ENCODE results near the gene SLC26A5.

DNA sequence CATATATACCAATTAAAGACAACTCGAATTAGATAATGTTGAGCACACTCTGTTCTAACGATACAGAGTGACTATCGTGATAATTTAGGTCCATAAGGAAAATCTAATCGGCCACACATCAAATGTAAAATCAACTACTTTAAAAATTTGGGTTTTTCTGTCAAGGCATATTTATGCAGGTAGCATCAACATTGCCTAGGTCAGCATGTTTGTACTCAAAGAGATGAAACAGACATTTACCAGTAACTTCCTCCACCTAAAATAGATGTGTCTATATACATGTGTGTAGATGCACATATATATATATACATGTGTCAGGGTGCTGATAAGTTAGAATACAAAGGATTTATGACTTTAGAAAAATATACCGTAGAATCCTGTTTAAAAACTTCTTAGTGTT, 76.6 kb downstream of the SLC26A5 start:
- no peak for TF ChIP-seq CTCF (conservative IDR thresholded peaks at IDR 0.05; ENCODE audit: low read length)
- no peak for TF ChIP-seq EZH2phosphoT487 (IDR thresholded peaks at IDR 0.05; ENCODE audit: borderline replicate concordance, low read depth, low read length)

Measured in OCI-LY7 (cell line).